ENCODE results near the gene CLIP2. TPM values are rescaled to one million over a fixed set of nuclear protein-coding genes. Genes with fewer than 3 reads are reported as not detected.
A peak's percentile ranks its signal among the peaks of the same experiment; 100 is the strongest.
"Not testable (repeated sequence)": the region's sequence is repeated elsewhere in the genome, so short reads cannot be mapped to it uniquely, and the experiment has no call there.

Gene CLIP2
- total RNA-seq, 1 experiment from 2014 or later: 29.1 TPM

DNA sequence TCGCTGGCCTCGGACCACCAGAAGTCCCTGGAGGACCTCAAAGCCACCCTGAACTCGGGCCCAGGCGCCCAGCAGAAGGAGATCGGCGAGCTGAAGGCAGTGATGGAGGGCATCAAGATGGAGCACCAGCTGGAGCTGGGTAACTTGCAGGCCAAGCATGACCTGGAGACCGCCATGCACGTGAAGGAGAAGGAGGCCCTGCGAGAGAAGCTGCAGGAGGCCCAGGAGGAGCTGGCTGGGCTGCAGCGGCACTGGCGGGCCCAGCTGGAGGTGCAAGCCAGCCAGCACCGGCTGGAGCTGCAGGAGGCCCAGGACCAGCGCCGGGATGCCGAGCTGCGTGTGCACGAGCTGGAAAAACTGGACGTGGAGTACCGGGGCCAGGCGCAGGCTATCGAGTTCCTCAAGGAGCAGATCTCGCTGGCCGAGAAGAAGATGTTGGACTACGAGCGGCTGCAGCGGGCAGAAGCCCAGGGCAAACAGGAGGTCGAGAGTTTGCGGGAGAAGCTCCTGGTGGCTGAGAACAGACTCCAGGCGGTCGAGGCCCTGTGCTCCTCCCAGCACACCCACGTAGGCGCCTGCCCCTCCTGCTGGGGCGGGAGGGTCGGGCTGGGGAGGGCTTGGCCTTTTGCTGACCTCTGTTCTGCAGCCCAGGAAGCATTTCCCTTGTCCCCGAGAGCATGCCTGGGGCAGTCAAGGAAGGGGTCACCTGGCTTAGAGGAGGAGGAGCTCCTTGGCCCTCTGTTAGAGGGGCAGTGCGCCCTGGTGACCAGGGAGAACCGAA, 87.2 kb downstream of the CLIP2 start:
- Histone ChIP-seq H3K27me3 (no peaks in the 10 kb centered on the region), H3K4me1 (no peaks in the 10 kb centered on the region)

DNA sequence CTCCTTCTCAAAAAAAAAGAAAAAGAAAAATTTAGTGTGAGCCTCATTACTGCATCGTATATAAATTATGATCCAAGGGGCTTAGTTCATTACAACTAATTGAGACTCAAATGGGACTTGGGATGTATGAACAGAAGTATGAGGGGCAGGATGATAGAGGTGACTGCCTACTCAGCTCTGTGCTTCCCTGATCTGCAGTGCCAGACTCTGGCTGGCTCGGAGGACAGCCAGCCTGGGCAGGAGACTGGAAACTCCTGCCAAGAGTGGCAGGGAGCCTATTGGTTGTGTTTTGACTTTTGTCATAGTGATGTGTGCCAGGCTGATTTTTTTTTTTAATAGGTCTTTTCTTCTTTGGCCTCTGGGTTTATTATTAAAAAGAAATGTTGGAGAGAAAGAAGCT, 90.7 kb downstream of the CLIP2 start:
- Histone ChIP-seq H3K4me3 (no peak overlapping the region), H3K9me3 (replicated peaks) (no peaks in the 10 kb centered on the region), H3K4me1 (no peaks in the 10 kb centered on the region), H3K27ac (no peak overlapping the region), H3K27me3 (no peaks in the 10 kb centered on the region), H3K36me3 (peaks cover 3% of the 10 kb centered on the region; the same call in 1 of the 2 replicates)
- no peak for DNase-seq

More for the DNA sequence above, 87.2 kb downstream of the CLIP2 start:
- H3K27ac ChIP-seq: no peak overlapping the region
- H3K36me3 ChIP-seq: peaks cover 3% of the 10 kb centered on the region; the same call in 1 of the 2 replicates
- no peaks in the 10 kb centered on the region for H3K9me3 ChIP-seq (replicated peaks)
- no peak overlapping the region for H3K4me3 ChIP-seq
- DNase-seq: no peak

DNA sequence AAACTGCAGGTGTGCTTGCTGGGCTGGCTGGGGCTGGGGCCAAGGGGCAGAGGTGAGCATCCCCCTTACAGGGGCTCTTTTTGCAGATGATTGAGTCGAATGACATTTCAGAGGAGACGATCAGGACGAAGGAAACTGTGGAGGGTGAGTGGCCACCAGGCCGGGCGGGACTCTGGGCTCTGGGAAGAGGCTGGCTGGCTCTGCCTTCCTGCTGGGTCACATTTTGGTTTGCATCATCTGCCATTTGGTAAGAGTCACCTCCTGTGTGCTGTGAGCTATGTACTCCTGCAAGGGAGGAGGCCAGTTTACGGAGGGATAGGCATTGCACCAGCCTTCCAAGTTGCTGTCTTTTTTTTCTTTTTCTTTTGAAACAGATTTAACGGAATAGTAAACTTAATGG, 91.5 kb downstream of the CLIP2 start:
- Histone ChIP-seq H3K27me3 (no peaks in the 10 kb centered on the region), H3K27ac (no peak overlapping the region), H3K9me3 (replicated peaks) (no peaks in the 10 kb centered on the region), H3K36me3 (0 out of 2 replicates have a peak, but pooled peaks cover 3% of the 10 kb centered on the region), H3K4me3 (no peak overlapping the region), H3K4me1 (no peaks in the 10 kb centered on the region)
- DNase-seq: no peak

DNA sequence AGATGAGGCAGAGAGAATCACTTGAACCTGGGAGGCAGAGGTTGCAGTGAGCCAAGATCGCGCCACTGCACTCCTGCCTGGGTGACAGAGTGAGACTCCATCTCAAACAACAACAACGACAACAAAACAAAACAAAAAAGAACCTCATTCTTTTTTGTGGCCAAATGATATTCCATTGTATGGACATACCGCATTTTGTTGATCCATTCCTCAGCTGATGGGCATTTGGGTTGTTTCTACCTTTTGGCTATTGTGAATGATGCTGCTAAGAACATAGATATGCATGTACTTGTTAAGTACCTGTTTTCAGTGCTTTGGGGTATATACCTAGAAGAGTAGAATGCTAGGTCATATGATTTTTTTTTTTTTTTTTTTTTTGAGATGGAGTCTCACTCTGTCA, 94.9 kb downstream of the CLIP2 start:
- not testable (repeated sequence) for H3K4me1 ChIP-seq; H3K27me3 ChIP-seq; H3K36me3 ChIP-seq; H3K9me3 ChIP-seq (replicated peaks); DNase-seq; H3K27ac ChIP-seq; H3K4me3 ChIP-seq

DNA sequence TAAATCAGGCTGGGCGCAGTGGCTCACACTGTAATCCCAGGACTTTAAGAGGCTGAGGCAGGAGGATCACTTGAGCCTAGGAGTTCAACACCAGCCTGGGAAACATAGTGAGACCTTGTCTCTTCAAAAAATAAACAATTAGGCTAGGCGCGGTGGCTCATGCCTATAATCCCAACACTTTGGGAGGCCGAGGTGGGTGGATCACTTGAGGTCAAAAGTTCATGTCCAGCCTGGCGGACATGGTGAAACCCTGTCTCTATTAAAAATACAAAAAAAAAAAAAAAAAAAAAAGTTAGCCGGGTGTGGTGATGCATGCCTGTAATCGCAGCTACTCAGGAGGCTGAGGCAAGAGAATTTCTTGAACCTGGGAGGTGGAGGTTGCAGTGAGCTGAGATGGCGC, 95.6 kb downstream of the CLIP2 start:
- DNase-seq: peak in 1 of 2 experiments; percentile 34

DNA sequence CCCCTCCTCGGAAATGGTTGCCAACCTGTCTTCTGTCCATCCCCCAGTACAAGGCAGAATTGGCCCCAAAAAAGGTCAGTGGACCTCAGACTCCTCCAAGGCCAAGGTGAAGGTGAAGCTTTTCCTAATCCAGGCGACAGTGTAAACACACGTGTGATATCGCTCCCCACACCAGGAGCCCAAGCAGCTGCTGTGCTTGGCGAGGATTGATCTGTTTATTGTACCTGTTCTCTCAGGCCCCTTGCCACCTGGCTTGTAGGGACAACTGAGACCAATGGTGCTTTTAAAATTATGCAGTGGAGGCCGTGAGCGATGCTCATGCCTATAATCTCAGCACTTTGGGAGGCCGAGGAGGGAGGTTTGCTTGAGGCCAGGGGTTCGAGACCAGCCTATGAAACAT, 98.4 kb downstream of the CLIP2 start:
- Histone ChIP-seq H3K27me3 (no peaks in the 10 kb centered on the region), H3K4me1 (no peaks in the 10 kb centered on the region), H3K36me3 (peaks cover 5% of the 10 kb centered on the region; the same call in 1 of the 2 replicates), H3K27ac (no peak overlapping the region), H3K4me3 (no peak overlapping the region), H3K9me3 (replicated peaks) (no peaks in the 10 kb centered on the region)
- no peak for DNase-seq

More for the DNA sequence above, 95.6 kb downstream of the CLIP2 start:
- H3K4me1 ChIP-seq; H3K36me3 ChIP-seq; H3K4me3 ChIP-seq; H3K9me3 ChIP-seq (replicated peaks); H3K27ac ChIP-seq; H3K27me3 ChIP-seq: not testable (repeated sequence)

DNA sequence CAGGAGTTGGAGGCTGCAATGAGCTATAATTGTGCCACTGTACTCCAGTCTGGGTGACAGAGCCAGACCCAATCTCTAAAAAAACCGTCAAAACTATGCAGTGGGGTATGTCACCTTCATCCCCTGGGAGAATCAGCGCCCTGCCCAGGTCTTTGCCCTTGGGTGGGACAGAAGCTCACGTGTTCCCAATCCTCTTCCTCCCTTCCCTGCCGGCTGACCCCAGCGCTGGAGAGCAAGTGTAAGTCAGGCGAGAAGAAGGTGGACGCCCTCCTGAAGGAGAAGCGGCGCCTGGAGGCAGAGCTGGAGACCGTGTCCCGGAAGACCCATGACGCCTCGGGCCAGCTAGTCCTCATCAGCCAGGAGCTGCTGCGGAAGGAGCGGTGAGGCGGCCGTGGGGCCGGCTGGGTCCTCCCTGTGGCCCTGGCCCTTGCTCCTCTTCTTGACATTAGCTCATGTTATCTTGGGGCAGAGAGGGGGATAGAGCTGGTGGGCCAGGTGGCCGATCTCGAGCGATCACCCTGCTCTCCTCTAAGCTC, 99.7 kb downstream of the CLIP2 start:
- no peak overlapping the region for H3K27ac ChIP-seq
- peaks cover 5% of the 10 kb centered on the region; the same call in 1 of the 2 replicates for H3K36me3 ChIP-seq
- H3K27me3 ChIP-seq: no peaks in the 10 kb centered on the region
- DNase-seq: no peak
- H3K9me3 ChIP-seq (replicated peaks): no peaks in the 10 kb centered on the region
- no peaks in the 10 kb centered on the region for H3K4me1 ChIP-seq
- no peak overlapping the region for H3K4me3 ChIP-seq

DNA sequence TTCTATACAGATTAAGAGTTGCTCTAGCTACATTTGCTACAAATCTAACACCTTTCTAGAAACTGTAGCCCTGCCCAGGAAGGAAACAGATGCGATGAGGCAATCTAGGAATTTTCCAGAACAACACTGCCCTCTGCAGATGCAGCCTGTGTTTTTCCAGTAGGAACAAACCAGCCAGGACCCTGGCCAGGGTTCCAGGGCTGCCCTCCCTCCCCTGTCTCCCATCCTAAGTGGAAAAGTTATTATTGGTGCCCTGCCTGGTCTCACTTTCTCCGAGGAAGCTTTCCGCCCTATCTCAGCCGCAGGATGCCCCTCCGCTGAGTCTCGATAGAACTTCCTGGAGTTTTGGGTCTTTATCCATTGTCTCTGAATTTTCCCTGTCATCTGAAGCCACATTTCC, 104.5 kb downstream of the CLIP2 start:
- H3K4me3 ChIP-seq; H3K9me3 ChIP-seq (replicated peaks); H3K27me3 ChIP-seq; H3K27ac ChIP-seq; H3K4me1 ChIP-seq: not testable (repeated sequence)
- peaks cover 26% of the 10 kb centered on the region for H3K36me3 ChIP-seq
- peak; percentile 40 to 64 for DNase-seq

DNA sequence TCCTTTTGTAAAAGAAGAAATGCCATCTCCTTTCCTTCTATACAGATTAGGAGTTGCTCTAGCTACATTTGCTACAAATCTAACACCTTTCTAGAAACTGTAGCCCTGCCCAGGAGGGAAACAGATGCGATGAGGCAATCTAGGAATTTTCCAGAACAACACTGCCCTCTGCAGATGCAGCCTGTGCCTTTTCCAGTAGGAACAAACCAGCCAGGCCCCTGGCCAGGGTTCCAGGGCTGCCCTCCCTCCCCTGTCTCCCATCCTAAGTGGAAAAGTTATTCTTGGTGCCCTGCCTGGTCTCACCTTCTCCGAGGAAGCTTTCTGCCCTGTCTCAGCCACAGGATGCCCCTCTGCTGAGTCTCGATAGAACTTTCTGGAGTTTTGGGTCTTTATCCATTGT, 105.4 kb downstream of the CLIP2 start:
- H3K27me3 ChIP-seq; H3K4me3 ChIP-seq; H3K9me3 ChIP-seq (replicated peaks); H3K27ac ChIP-seq; H3K4me1 ChIP-seq: not testable (repeated sequence)
- H3K36me3 ChIP-seq: peaks cover 26% of the 10 kb centered on the region
- peak; percentile 38 to 62 for DNase-seq

DNA sequence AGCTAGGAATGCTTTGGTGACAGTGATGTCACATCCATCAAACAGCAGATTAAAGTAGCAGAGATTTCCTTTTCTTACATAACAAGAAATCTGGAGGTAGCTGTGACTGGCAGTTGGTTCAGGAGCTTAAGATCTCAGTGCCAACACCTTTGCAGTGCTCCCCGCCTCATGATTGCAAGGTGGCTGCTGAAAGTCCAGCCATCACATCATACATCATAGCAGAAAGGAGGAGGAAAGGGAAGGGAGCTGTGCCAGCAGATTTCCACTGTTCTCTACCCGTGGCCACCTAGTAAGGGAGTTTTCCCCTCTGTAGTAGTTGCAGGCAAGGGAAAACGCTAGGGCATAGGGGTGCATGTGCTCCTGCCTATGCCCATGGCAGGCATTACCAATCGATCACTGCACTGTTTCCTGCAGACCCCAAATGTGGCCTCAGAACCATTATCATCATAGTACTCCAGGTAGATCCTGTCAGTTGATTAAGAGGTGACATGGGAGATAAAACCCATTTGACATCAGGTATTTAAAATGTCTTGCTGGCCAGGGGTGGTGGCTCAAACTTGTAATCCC, 106.6 kb downstream of the CLIP2 start:
- no peak overlapping the region for H3K27ac ChIP-seq
- H3K27me3 ChIP-seq: no peaks in the 10 kb centered on the region
- no peaks in the 10 kb centered on the region for H3K9me3 ChIP-seq (replicated peaks)
- no peak for DNase-seq
- H3K36me3 ChIP-seq: peaks cover 23% of the 10 kb centered on the region
- peaks cover 2% of the 10 kb centered on the region; the same call in 1 of the 2 replicates for H3K4me1 ChIP-seq
- no peak overlapping the region for H3K4me3 ChIP-seq

DNA sequence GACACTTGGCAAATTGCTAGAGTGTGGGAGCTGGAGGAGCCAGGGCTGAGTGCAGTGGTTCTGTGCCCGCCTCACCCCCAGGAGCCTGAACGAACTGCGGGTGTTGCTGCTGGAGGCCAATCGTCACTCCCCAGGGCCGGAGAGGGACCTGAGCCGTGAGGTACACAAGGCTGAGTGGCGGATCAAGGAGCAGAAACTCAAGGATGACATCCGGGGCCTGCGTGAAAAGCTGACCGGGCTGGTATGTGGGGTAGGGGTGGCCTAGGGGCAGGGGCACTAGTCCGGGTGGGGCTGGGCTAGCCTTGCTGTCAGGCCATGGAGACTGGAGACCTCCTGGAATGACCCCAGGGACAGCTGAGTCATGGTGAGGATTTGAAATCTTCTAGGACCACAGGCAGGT, 107.8 kb downstream of the CLIP2 start:
- DNase-seq: no peak
- Histone ChIP-seq H3K27ac (no peak overlapping the region), H3K9me3 (replicated peaks) (no peaks in the 10 kb centered on the region), H3K27me3 (no peaks in the 10 kb centered on the region), H3K4me1 (peaks cover 2% of the 10 kb centered on the region; the same call in 1 of the 2 replicates), H3K4me3 (no peak overlapping the region), H3K36me3 (peaks cover 33% of the 10 kb centered on the region)

DNA sequence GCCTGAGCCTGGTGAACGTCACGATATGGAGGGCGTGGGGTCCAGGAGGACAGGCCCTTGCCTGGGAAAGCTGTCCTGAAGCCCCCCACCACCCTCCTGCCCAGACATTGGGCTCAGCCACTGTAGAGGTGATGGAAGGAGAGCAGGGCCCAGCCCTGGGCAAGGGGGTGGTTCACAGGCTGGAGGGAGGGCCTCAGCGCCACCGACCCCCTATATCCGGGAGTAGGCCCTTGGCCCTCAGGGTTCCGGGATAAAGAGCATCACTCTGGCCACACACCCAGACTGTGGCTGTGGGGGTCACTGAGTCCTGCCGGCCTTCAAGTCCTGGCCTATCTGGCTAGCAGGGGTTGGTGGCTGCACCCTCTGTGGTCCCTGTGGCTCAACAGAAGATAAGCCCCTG, 109.2 kb downstream of the CLIP2 start:
- Histone ChIP-seq H3K27me3 (no peaks in the 10 kb centered on the region), H3K9me3 (replicated peaks) (no peaks in the 10 kb centered on the region), H3K4me3 (no peak overlapping the region), H3K4me1 (peaks cover 2% of the 10 kb centered on the region; the same call in 1 of the 2 replicates), H3K27ac (no peak overlapping the region), H3K36me3 (peaks cover 38% of the 10 kb centered on the region)
- no peak for DNase-seq

DNA sequence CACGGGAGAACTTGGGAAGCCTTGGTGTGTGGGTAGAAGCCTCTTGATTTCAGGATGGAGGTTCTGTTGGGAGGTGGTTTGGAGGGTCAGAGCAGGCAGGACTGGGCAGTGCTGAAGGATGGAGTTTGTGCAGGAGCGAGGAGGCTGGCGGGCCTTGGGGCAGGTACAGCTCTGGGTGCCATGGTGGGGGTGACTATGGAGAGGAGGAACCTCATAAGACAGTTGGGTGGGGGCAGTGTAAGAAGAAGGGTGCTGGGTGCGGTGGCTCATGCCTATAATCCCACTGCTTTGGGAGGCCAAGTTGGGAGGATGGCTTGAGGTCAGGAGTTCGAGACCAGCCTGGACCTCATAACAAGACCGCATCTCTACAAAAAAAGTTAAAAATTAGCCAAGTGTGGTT, 109.8 kb downstream of the CLIP2 start:
- Histone ChIP-seq H3K4me3 (no peak overlapping the region), H3K9me3 (replicated peaks) (no peaks in the 10 kb centered on the region), H3K36me3 (peaks cover 42% of the 10 kb centered on the region), H3K27me3 (no peaks in the 10 kb centered on the region), H3K4me1 (peaks cover 2% of the 10 kb centered on the region; the same call in 1 of the 2 replicates), H3K27ac (no peak overlapping the region)
- DNase-seq: no peak

DNA sequence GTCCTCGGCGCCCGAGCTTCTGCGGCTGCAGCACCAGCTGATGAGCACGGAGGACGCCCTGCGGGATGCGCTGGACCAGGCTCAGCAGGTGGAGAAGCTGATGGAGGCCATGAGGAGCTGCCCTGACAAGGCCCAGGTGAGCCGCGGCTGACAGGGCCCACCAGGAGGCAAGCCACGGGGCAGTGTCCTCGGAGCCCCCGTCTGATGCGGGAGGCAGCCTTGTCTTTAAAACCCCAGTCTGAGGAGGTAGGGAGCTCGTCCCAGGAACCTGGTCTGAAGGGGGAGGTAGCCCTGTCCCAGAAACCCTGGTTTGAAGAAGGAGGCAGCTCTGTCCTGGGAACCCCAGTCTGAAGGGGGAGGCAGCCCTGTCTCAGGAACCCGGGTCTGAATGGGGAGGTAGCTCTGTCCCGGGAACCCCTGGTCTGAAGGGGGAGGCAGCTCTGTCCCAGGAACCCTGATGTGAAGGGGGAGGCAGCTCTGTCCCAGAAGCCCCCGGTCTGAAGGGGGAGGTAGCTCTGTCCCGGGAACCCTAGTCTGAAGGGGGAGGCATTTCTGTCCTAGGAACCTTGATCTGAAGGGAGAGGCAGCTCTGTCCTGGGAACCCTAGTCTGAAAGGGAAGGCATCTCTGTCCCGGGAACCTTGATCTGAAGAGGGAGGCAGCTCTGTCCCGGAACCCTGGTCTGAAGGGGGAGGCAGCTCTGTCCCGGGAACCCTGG, 111.4 kb downstream of the CLIP2 start:
- H3K27ac ChIP-seq: no peak overlapping the region
- DNase-seq: no peak
- peaks cover 42% of the 10 kb centered on the region for H3K36me3 ChIP-seq

More for the DNA sequence above, 111.4 kb downstream of the CLIP2 start:
- no peaks in the 10 kb centered on the region for H3K9me3 ChIP-seq (replicated peaks)
- no peaks in the 10 kb centered on the region for H3K4me1 ChIP-seq
- H3K27me3 ChIP-seq: no peaks in the 10 kb centered on the region
- no peak overlapping the region for H3K4me3 ChIP-seq

All from SJCRH30 (cell line).